ENCODE results near the gene PLA2G4F. TPM values are rescaled to one million over a fixed set of nuclear protein-coding genes. Genes with fewer than 3 reads are reported as not detected.

PLA2G4F gene
- total RNA-seq, 1 experiment from 2014 or later: 1.9 TPM

GRCh38 chr15:42108189-42108588, 48.2 kb downstream of the PLA2G4F start:
- no TSS peak for BruUV-seq (replicated peaks)
- no peaks in the 10 kb centered on the region for H3F3A ChIP-seq (ENCODE audit: insufficient read depth, low read depth)
- no peaks in the 10 kb centered on the region for H3K79me2 ChIP-seq (ENCODE audit: low read depth)
- no peaks in the 10 kb centered on the region for H3K36me3 ChIP-seq (ENCODE audit: low read depth)
- H3K9me3 ChIP-seq (ENCODE audit: insufficient read depth, low read depth): no peaks in the 10 kb centered on the region
- TF ChIP-seq CTCF (conservative IDR thresholded peaks at IDR 0.05) (no peak), EZH2 (IDR thresholded peaks at IDR 0.05; ENCODE audit: low read depth) (no peak)
- no peaks in the 10 kb centered on the region for H3K27me3 ChIP-seq (ENCODE audit: insufficient read depth, low read depth)
- CTCF ChIA-PET: interaction anchor here (0.7 kb wide), 1 partner anchor 20 kb away, joined by 4 read pairs; no protein-coding TSS in a partner anchor
- H4K20me1 ChIP-seq (ENCODE audit: insufficient read depth): no peaks in the 10 kb centered on the region
- H3K9me2 ChIP-seq (ENCODE audit: insufficient read depth): no peaks in the 10 kb centered on the region
- H3K4me2 ChIP-seq: no peak overlapping the region
- POLR2A ChIA-PET (ENCODE audit: unreplicated experiment): no interaction called here
- no peak overlapping the region for H2AFZ ChIP-seq
- no peak overlapping the region for H3K4me3 ChIP-seq
- intact Hi-C loops (cut with micrococcal nuclease; ENCODE audit: unreplicated experiment): no loop called here
- no peak for DNase-seq
- no peak overlapping the region for H3K27ac ChIP-seq
- H3K4me1 ChIP-seq (replicated peaks; ENCODE audit: insufficient read depth): no peaks in the 10 kb centered on the region

GRCh38 chr15:42107473-42107872, 49.0 kb downstream of the PLA2G4F start:
- H3K79me2 ChIP-seq (ENCODE audit: low read depth): no peaks in the 10 kb centered on the region
- H3K27ac ChIP-seq: no peak overlapping the region
- TF ChIP-seq EZH2 (IDR thresholded peaks at IDR 0.05; ENCODE audit: low read depth) (no peak), CTCF (conservative IDR thresholded peaks at IDR 0.05) (no peak)
- DNase-seq: no peak
- H2AFZ ChIP-seq: no peak overlapping the region
- no peak overlapping the region for H3K4me3 ChIP-seq
- no peaks in the 10 kb centered on the region for H3F3A ChIP-seq (ENCODE audit: insufficient read depth, low read depth)
- intact Hi-C loops (cut with micrococcal nuclease; ENCODE audit: unreplicated experiment): no loop called here
- CTCF ChIA-PET: interaction anchor here (0.7 kb wide), 1 partner anchor 21 kb away, joined by 4 read pairs; no protein-coding TSS in a partner anchor
- H3K9me2 ChIP-seq (ENCODE audit: insufficient read depth): no peaks in the 10 kb centered on the region
- BruUV-seq (replicated peaks): no TSS peak
- no peaks in the 10 kb centered on the region for H3K27me3 ChIP-seq (ENCODE audit: insufficient read depth, low read depth)
- POLR2A ChIA-PET (ENCODE audit: unreplicated experiment): no interaction called here
- H3K36me3 ChIP-seq (ENCODE audit: low read depth): no peaks in the 10 kb centered on the region
- no peaks in the 10 kb centered on the region for H3K9me3 ChIP-seq (ENCODE audit: insufficient read depth, low read depth)
- H3K4me1 ChIP-seq (replicated peaks; ENCODE audit: insufficient read depth): no peaks in the 10 kb centered on the region
- H3K4me2 ChIP-seq: no peak overlapping the region
- H4K20me1 ChIP-seq (ENCODE audit: insufficient read depth): no peaks in the 10 kb centered on the region

- no peak overlapping the region for H3K27ac ChIP-seq
- H2AFZ ChIP-seq: no peak overlapping the region
- intact Hi-C loops (cut with micrococcal nuclease; ENCODE audit: unreplicated experiment): no loop called here
- no peaks in the 10 kb centered on the region for H3K36me3 ChIP-seq (ENCODE audit: low read depth)
- CTCF ChIA-PET: no interaction called here
- DNase-seq: no peak
- H3F3A ChIP-seq (ENCODE audit: insufficient read depth, low read depth): no peaks in the 10 kb centered on the region
- no peaks in the 10 kb centered on the region for H3K4me1 ChIP-seq (replicated peaks; ENCODE audit: insufficient read depth)
- H3K9me3 ChIP-seq (ENCODE audit: insufficient read depth, low read depth): no peaks in the 10 kb centered on the region
- TF ChIP-seq EZH2 (IDR thresholded peaks at IDR 0.05; ENCODE audit: low read depth): no peak
- TF ChIP-seq CTCF (conservative IDR thresholded peaks at IDR 0.05): no peak
- no TSS peak for BruUV-seq (replicated peaks)
- no peaks in the 10 kb centered on the region for H3K9me2 ChIP-seq (ENCODE audit: insufficient read depth)
- H3K4me2 ChIP-seq: no peak overlapping the region
- no peaks in the 10 kb centered on the region for H3K79me2 ChIP-seq (ENCODE audit: low read depth)
- no peak overlapping the region for H3K4me3 ChIP-seq
- no peaks in the 10 kb centered on the region for H3K27me3 ChIP-seq (ENCODE audit: insufficient read depth, low read depth)
- no peaks in the 10 kb centered on the region for H4K20me1 ChIP-seq (ENCODE audit: insufficient read depth)
- POLR2A ChIA-PET (ENCODE audit: unreplicated experiment): no interaction called here
These were observed 50.1 kb downstream of the PLA2G4F start for GRCh38 chr15:42106288-42106687.

All from PC-9 (cell line).